ENCODE results near the gene EIF5B.
"Not testable (repeated sequence)": the region's sequence is repeated elsewhere in the genome, so short reads cannot be mapped to it uniquely, and the experiment has no call there.

EIF5B gene

GRCh38 chr2:99365661-99366060 lies 28.5 kb downstream of the EIF5B start:
- DNase-seq (ENCODE audit: low read depth), result no peak

- not testable (repeated sequence) for DNase-seq (ENCODE audit: low read depth)
These were observed 31.7 kb downstream of the EIF5B start for GRCh38 chr2:99368854-99369253.

GRCh38 chr2:99373144-99373543 lies 36.0 kb downstream of the EIF5B start:
- DNase-seq (ENCODE audit: low read depth), result no peak

- no peak for DNase-seq (ENCODE audit: low read depth)
These were observed 37.6 kb downstream of the EIF5B start for GRCh38 chr2:99374747-99375146.

- no peak for DNase-seq (ENCODE audit: low read depth)
These were observed 39.2 kb downstream of the EIF5B start for GRCh38 chr2:99376254-99376864.

- DNase-seq (ENCODE audit: low read depth), result no peak
These were observed 40.7 kb downstream of the EIF5B start for GRCh38 chr2:99377879-99378278.

- no peak for DNase-seq (ENCODE audit: low read depth)
These were observed 43.3 kb downstream of the EIF5B start for GRCh38 chr2:99380376-99381010.

- DNase-seq (ENCODE audit: low read depth), result no peak
These were observed 45.0 kb downstream of the EIF5B start for GRCh38 chr2:99382143-99382542.

- DNase-seq (ENCODE audit: low read depth), result no peak
These were observed 48.8 kb downstream of the EIF5B start for GRCh38 chr2:99386011-99386410.

GRCh38 chr2:99388892-99389291 lies 51.7 kb downstream of the EIF5B start:
- no peak for DNase-seq (ENCODE audit: low read depth)

GRCh38 chr2:99389371-99389770 lies 52.2 kb downstream of the EIF5B start:
- no peak for DNase-seq (ENCODE audit: low read depth)

GRCh38 chr2:99389946-99390345 lies 52.8 kb downstream of the EIF5B start:
- DNase-seq (ENCODE audit: low read depth), result no peak

- no peak for DNase-seq (ENCODE audit: low read depth)
These were observed 58.5 kb downstream of the EIF5B start for GRCh38 chr2:99395589-99396130.

- no peak for DNase-seq (ENCODE audit: low read depth)
These were observed 60.2 kb downstream of the EIF5B start for GRCh38 chr2:99397266-99397920.

- no peak for DNase-seq (ENCODE audit: low read depth)
These were observed 61.1 kb downstream of the EIF5B start for GRCh38 chr2:99398303-99398702.

- DNase-seq (ENCODE audit: low read depth), result no peak
These were observed 61.9 kb downstream of the EIF5B start for GRCh38 chr2:99399063-99399462.

GRCh38 chr2:99399795-99400194 lies 62.6 kb downstream of the EIF5B start:
- DNase-seq (ENCODE audit: low read depth), result no peak

- DNase-seq (ENCODE audit: low read depth), result no peak
These were observed 64.7 kb downstream of the EIF5B start for GRCh38 chr2:99401841-99402240.

- no peak for DNase-seq (ENCODE audit: low read depth)
These were observed 65.9 kb downstream of the EIF5B start for GRCh38 chr2:99403084-99403483.

GRCh38 chr2:99403524-99403923 lies 66.3 kb downstream of the EIF5B start:
- no peak for DNase-seq (ENCODE audit: low read depth)

GRCh38 chr2:99404039-99404796 lies 67.0 kb downstream of the EIF5B start:
- no peak for DNase-seq (ENCODE audit: low read depth)

Measured in activated T-helper 9 cell treated with anti-CD3 and anti-CD28 coated beads, Interleukin-2, amount 50 U/mL, for 16 hours (primary cell).